Omental fat pad (tissue), 4 donors: ENCODE data around the gene CST4. TPM values are rescaled to one million over a fixed set of nuclear protein-coding genes. Genes with fewer than 3 reads are reported as not detected.
"Not testable (repeated sequence)": the region's sequence is repeated elsewhere in the genome, so short reads cannot be mapped to it uniquely, and the experiment has no call there.

ENCODE experiments used
- ATAC-seq: fragments of 150-250 bp; one replicate; pipeline ENCODE4 v1.9.1; 2016; ENCODE audit warnings: mild to moderate bottlenecking, moderate library complexity; ENCODE audit not compliant: low FRiP score
- DNase-seq: peaks from one replicate; pipeline ENCODE4 v3.0.0-alpha.2; 2019; ENCODE audit warnings: low spot score
- total RNA-seq, 4 donors: library from RNA; depleted of rRNA; stranded (reverse); fragments of >200 nt; gene quantifications; one replicate each; pipeline ENCODE4 v1.1.0, GENCODE V29; 2016
- TF ChIP-seq, protein P1 (sequence below), 3 donors: fragments of 450-650 bp; IDR thresholded peaks; one replicate each; pipeline ENCODE4 v1.5.1; 2016 to 2017; ENCODE audit warnings: antibody characterized with exemption in 3 of 3, mild to moderate bottlenecking in 3 of 3, moderate library complexity in 2 of 3

The CST4 gene, protein sequence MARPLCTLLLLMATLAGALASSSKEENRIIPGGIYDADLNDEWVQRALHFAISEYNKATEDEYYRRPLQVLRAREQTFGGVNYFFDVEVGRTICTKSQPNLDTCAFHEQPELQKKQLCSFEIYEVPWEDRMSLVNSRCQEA
- total RNA-seq: not detected

DNA sequence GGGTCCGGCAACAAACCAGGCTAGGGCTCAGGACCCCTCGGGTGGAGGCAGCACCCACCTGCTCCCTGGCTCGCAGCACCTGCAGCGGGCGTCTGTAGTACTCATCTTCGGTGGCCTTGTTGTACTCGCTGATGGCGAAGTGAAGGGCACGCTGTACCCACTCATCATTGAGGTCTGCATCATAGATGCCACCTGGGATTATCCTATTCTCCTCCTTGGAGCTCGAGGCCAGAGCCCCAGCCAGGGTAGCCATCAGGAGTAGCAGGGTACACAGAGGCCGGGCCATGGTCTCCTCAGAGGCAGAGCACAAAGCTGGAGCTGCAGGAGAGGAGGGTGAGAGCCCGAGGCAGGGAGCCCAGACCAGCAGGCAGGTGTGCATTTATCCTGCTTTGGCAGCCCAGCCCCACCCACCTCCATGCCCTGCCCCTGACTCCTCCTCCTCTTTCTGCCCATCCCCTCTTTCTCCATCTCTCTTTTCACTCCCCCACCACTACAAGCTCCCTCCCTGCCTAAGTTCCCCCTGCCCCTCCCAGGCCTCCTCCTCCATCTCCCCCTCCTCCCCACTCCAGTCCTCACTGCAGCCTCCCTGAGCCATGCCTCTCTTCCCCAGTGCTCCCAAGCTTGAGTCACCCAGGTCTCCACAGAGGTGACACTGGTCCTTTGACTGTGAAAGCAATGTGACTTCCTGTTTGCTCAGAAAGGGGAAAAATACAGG lies at the start of gene CST4:
CST4 (minus strand) TSS at position 355 of the 715 bp plus-strand sequence; CDS start at position 286, 69 bp downstream.
- DNase-seq, ATAC-seq: not testable (repeated sequence)

DNA sequence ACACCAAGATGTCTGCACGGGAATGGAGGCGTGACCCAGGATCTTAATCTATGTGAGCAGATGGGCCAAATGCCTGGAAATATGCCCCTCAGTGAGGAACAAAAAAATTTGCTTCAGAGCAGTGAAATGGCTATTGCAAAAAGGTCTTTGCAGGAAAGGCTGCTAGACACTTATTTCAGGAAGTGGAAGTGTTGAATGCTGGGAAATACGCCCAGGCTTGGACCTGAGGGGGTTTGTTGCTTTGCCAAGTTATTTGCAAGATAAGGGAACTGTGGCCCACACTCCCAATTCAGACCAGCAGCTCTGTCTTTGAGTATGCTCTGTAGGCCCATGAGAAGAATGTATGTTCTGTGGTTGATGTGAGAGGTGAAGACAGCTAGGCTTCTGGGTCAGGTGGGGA lies 46.6 kb upstream of the CST4 start:
- ATAC-seq, DNase-seq: not testable (repeated sequence)

DNA sequence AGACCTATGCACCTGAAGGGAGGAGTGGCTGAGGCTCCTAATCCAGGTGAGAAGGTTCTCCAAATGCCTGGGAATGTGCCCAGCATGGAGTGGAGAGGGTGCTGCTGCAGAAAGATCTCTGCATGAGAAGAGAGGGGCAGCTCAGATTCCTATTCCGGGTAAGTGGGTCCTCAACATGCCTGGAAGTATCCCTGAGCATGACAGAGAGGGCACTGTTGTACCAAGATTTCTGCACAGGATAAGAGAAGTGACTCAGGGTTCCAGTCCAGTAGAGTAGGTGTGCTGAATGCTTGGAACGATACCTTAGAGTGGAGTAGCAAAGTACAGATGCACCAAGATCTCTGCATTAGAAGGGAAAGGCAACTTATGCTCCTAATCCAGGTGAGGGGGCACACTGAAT lies 46.1 kb upstream of the CST4 start:
- DNase-seq, ATAC-seq: not testable (repeated sequence)

DNA sequence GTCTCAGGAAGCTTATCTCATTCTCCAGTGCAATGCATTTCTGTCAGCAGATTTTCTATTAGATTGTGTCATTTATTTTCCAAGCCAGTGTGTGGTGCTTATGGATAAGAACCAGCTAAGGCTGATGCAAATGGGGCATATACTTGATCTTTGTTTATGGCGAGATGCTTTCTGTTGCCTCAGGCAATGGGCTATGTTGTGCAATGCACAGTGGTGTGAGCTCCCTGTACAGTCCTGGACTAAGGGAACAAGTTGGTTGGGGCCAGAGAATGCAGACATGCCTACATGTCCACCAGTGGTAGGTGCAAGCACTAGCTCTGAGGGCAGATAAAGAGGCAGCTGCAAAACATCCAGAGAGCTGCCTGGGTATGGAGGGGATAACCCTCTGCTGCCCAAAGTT lies 45.6 kb upstream of the CST4 start:
- not testable (repeated sequence) for ATAC-seq, DNase-seq

DNA sequence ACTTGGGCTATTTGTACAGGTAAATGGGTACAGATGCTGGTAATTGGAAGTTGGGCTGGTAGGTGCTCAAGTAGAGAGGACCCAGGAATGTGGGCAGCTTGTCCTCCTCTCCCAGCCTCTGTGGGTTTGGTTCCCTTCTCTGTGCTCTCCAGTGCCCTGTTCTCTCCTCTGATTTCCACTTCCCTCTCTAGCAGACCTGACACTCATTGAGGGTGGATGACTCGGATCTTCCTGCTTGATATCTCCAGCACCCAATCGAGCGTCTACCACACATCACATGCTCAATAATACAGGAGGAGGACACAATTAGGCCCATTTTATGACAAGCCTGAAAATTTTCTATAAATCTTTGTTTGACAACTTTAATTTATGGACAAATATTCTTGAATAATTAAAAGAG lies 38.2 kb upstream of the CST4 start:
- no peak for ATAC-seq

DNA sequence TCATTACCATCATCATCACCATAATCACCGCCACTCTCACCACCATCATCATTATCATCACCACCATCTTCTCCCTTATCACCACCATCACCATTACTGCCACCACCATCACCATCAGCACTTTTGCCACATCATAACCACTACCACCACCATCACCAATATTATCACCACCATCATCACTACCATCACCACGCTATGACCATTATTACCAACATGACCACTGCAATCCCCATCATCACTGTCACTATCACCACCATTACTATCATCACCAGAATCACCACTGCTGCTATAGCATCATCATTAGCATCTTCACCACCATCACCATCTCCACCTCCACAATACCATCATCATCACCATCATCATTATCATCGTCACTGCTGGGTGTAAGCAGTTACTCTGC lies 36.3 kb upstream of the CST4 start:
- ATAC-seq (no peak), DNase-seq (no peak)
- TF ChIP-seq, protein P1, sequence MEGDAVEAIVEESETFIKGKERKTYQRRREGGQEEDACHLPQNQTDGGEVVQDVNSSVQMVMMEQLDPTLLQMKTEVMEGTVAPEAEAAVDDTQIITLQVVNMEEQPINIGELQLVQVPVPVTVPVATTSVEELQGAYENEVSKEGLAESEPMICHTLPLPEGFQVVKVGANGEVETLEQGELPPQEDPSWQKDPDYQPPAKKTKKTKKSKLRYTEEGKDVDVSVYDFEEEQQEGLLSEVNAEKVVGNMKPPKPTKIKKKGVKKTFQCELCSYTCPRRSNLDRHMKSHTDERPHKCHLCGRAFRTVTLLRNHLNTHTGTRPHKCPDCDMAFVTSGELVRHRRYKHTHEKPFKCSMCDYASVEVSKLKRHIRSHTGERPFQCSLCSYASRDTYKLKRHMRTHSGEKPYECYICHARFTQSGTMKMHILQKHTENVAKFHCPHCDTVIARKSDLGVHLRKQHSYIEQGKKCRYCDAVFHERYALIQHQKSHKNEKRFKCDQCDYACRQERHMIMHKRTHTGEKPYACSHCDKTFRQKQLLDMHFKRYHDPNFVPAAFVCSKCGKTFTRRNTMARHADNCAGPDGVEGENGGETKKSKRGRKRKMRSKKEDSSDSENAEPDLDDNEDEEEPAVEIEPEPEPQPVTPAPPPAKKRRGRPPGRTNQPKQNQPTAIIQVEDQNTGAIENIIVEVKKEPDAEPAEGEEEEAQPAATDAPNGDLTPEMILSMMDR (IDR thresholded peaks at IDR 0.05): no peak

More for the DNA sequence above, 38.2 kb upstream of the CST4 start:
- TF ChIP-seq, protein P1 (IDR thresholded peaks at IDR 0.05): no peak
- no peak for DNase-seq

DNA sequence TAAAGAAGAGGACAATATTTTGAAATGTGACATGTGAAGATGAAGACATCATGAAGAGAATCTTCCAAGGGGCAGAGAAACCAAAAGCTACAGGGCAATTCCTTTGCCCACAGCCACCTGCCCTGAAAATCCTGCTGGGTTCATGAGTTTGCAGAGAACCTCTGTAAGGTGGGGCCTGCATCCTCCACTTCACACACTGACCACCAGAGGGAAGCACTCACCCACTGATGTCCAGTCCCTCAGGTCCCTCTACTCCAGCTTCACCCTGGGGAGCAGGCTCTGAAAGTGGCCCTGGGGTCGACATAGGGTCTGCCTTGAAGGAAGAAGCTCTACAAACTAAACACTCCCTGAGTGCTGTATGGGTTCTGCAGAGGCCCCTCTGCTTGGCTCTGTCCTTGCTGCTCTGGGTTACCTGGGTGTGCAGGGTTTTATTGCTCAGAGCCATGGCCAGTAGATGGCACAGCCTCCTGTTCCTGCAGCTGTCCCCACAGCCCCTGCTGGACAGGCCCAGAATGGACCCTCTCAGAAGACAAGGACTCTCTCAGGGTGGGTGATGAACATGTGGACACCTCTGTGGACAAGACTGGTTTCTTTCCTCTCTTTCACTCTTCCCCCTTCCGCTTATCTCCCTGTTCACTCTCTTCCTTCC lies 34.9 kb upstream of the CST4 start:
- not testable (repeated sequence) for ATAC-seq, DNase-seq

DNA sequence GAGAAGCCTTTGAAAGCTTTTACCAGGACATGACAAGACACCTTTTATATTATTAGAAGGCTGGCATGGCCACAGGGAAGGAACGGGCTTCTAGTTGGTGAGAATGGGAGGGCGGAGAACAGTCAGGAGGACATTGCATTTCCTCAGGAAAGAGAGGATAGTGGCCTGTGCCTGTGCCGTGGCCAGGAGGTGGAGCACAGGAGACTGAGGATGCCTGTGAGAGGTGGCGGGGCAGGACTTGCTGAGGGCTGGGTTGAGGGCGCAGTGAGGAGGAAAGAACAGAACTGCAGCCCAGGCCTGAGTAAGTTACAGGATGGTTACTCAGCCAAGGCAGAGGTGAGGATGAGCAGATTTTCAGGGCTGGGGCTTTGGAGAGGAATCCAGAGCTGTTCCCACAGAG lies 34.0 kb upstream of the CST4 start:
- not testable (repeated sequence) for DNase-seq, ATAC-seq

DNA sequence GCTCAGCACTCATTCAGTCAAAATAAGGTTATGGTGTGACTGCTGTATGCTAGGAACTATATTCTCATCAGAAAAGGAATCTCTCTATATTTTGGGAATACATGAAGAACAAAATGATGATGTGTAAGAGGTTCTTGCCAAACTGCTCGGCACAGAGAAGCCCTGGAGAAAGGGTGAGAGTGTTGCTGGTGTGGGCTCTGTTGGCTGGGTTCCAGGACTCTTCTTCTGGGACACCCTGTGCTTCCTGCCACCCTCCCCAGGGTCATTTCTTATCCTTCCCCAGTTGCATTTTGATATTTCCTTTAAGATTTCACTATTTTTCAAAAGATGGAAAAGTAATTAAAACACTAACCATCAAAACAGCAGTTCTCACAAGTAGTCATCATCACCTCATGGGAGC lies 33.1 kb upstream of the CST4 start:
- no peak for ATAC-seq
- no peak for DNase-seq
- TF ChIP-seq, protein P1 (IDR thresholded peaks at IDR 0.05): no peak

DNA sequence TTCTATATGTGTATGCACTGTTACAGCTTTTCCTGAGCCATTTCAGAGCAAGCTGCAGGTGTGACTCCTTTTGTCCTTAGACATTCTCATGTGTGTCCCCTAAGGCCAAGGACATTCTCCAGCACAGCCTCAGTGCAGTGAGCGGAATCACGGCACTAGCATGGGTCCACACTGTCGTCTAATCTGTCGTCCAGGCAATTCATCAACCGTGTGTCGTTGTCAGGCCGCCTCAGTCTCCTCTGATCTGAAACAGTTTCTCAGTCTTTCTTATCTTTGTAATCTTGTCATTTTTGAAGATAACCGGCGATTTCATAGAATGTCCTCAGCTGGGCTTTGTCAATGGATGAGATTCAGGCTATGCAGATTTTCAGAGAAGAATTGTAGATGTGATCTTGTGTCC lies 30.5 kb upstream of the CST4 start:
- not testable (repeated sequence) for ATAC-seq, DNase-seq

DNA sequence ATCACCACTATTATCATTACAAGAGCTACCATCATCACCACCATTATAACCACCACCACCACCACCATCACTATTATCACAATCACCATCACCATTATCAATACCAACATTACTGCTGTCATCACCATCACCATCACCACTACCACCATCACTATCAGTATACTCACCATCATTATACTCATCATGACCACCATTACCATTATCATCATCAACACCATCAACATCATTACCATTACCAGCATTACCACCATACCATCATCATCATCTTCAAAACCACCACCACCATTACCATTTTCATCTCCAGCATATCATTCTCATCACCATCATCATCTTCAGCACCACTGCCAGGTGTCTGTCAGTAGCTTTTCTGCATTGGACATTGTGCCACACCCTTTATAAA lies 22.9 kb upstream of the CST4 start:
- not testable (repeated sequence) for ATAC-seq, DNase-seq
